Adrenal gland (tissue), 5 donors: ENCODE data around the gene TMEM108.

Experiments used
- CTCF ChIP-seq, 6 experiments: fragments of 450-650 bp in 4 of 6; fragments of 200-600 bp in 2 of 6; sonication (generic) in 1 of 6; IDR thresholded peaks; 1 replicate in 5 of 6; 2 replicates in 1 of 6; pipeline versions ENCODE4 v1.5.1 to v1.8.0; 2016 to 2021; ENCODE audit warnings: antibody characterized with exemption in 6 of 6, mild to moderate bottlenecking in 2 of 6, moderate library complexity in 1 of 6
- POLR2A ChIP-seq, 2 donors: fragments of 450-650 bp; IDR thresholded peaks; one replicate each; pipeline ENCODE4 v1.6.1; 2017; ENCODE audit warnings: antibody characterized with exemption in 2 of 2, mild to moderate bottlenecking in 2 of 2, moderate library complexity in 1 of 2
- donor health status: DM: no; HTN: no; CAD: no.

DNA sequence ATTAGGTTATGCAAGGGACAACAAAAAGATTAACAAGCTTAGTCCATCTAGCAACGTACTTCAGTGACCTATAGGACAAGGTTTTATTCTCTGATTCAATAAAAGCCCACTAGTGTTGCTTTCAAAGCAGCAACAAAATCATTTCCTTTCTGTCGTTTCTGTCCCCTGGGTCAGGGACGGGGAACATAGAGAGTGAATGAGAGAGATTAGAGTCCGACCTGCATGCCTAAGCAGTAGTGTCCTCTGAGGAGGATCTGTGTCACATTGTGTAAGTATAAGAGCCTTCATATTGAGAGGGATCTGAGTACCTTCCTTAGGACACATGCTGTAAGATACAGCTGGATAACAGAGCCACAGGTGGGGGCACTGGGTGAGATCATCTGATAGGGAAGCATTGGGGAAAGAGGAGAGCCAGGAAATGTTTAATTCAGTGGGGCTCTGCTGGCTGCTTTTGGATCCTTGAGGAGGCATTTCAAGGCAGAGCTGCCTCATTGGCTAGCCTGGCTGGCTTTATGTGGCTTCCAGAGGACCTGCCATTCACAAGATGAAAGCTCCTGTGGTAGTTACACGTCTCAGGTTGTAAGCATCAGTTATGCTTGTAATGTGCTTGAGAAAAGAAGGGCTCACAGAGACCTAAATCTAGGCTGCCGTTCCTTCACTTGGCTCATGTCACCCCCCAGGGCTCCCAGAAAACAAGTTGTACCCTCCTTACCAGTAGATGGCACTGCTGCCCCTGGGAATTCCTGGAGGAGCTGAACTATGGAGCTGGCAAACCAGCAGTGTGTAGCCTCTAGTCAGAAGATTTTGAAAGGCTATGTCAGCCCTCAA, 2.7 kb downstream of the TMEM108 start:
- peak; percentile 72 to 88 (median 84) for TF ChIP-seq CTCF (IDR thresholded peaks at IDR 0.05)
- no peak for TF ChIP-seq POLR2A (IDR thresholded peaks at IDR 0.05)
